HG03565 (cell line): ENCODE measurements around the gene HMGXB4.
"Not testable (repeated sequence)": the region's sequence is repeated elsewhere in the genome, so short reads cannot be mapped to it uniquely, and the experiment has no call there.

Source experiments
- ATAC-seq: cut with Tn5 transposase; IDR thresholded peaks from one replicate; pipeline ENCODE4 v1.9.1; 2021; ENCODE audit warnings: mild to moderate bottlenecking, moderate library complexity; ENCODE audit not compliant: unreplicated experiment

Gene HMGXB4, protein sequence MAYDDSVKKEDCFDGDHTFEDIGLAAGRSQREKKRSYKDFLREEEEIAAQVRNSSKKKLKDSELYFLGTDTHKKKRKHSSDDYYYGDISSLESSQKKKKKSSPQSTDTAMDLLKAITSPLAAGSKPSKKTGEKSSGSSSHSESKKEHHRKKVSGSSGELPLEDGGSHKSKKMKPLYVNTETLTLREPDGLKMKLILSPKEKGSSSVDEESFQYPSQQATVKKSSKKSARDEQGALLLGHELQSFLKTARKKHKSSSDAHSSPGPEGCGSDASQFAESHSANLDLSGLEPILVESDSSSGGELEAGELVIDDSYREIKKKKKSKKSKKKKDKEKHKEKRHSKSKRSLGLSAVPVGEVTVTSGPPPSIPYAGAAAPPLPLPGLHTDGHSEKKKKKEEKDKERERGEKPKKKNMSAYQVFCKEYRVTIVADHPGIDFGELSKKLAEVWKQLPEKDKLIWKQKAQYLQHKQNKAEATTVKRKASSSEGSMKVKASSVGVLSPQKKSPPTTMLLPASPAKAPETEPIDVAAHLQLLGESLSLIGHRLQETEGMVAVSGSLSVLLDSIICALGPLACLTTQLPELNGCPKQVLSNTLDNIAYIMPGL

DNA sequence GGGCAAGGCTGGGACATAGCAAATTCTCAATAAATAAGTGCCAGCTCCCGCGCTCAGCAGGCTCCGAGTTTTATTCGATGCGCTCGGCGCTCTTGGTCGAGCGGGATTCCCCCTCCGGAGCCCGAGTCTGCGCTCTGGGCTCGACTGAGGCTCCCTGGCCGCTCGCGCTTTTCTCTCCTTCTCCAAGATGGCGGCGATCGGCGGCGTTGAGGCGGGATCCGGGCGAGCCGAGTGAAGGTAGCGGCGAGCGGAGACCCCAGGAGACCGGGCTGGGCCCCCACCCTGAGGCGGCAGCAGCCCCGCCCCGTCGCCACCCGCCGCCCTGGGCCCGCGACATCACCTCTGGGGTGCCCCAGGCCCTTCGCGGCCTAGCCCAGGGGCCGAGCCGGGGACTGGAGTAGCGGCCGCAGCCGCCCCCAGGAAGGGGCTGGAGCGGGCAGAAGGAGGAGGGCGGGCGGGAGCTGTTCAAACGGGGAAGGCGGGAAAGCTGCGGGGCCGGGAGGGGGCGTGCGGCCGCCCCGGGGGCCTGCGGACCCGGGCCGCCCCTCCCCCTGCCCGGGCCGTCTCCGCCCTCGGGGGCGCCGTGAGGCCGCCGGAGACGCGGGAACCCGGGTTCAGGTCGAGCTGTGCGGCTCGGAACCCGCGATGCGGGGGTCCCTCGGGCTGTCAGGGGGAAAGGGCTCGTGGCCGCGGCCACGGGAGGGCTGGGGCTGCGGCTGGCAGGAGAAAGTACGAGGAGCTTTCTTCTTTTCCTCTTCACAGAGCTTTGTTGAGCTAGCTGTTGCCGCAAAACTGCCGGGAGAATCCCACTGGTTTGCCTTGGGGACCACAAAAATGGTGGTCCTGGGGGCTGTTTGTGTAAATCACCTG, at the start of gene HMGXB4:
HMGXB4 (plus strand) TSS at position 173 of the 870 bp plus-strand sequence. CDS start 4,898 bp downstream, outside the sequence.
- peak; percentile 76 for ATAC-seq

DNA sequence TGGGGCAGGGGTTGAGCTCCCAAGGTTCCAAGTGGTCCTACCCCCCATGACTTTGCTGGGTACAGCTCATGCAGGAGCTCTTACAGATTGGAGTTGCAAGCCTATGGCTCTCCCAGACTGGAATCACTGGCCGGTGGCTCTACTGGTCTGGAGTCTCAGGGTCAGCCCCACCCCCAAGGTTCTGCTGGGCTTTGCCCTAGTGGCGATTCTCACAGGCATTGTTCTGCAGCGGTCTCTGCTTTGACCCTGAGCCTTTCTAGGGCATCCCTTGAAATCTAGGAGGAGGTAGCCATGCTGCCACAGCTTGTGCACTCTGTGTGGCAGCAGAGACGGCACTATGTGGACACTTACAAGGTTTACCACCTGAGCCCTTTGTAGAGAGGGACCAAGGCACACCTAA, 49.3 kb upstream of the HMGXB4 start:
- no peak for ATAC-seq

DNA sequence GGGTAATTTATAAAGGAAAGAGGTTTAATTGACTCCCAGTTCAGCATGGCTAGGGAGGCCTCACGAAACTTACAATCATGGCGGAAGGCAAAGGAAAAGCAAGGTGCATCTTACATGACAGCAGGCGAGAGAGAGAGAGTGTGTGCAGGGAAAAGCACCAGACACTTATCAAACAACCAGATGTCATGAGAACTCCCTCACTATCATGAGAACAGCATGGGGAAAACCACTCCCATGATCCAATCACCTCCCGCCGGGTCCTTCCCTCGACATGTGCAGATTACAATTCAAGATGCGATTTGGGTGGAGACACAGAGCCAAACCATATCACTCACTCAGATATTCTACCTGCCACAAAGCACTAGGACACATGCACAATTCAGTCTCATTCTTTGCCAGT, 48.1 kb upstream of the HMGXB4 start:
- no peak for ATAC-seq

DNA sequence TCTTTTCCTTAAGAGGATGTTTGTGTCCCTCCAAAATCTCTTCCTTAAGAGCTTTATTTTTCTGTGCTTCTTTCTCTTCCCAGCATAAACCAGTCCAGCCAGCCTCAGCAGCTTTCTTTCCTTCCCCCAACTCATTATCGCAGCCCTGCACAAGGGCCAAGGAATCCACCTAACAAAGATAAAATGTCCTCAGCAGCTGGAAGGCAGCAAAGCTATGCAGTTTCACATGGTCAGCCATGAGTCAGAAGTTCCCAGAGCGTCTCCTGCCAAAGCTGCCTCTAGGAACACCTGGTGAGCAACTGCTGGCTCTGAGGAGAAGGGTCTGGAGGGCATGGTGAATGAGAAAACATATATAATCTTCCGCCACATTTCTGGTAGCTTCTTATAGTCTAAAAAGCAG, 45.3 kb upstream of the HMGXB4 start:
- ATAC-seq = no peak

DNA sequence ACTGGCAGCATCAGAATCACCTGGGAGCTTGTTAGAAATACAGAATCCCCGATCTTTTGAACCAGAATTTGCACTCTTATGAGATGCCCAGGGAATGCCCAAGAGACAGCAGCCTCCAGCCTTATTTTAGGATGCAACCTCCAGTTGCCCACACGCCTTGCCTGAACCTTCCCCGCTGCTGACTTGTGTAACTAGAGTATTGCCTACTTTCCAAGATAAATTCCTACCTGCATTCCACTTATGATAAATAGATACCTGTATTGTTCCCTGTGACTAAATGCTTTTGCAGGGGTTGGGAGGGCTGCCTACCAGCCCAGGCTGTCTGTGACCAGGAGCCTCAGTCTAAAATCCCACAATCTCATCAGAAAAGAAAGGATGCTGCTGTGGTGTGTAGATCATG, 44.3 kb upstream of the HMGXB4 start:
- ATAC-seq = no peak

DNA sequence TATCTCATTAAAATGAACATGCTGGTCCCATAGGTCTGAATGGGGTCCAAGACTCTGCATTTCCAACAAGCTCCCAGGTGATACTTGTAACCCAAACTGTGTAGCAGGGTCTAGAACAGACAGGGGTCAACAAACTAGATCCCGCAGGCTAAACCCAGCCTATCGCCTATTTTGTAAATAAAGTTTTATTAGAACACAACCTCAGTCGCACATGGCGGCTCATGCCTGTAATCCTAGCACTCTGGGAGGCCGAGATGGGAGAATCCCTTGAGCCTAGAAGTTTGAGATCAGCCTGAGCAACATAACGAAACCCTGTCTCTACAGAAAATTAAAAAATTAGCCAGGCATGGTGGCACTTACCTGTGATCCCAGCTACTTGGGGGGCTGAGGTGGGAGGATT, 42.3 kb upstream of the HMGXB4 start:
- no peak for ATAC-seq

DNA sequence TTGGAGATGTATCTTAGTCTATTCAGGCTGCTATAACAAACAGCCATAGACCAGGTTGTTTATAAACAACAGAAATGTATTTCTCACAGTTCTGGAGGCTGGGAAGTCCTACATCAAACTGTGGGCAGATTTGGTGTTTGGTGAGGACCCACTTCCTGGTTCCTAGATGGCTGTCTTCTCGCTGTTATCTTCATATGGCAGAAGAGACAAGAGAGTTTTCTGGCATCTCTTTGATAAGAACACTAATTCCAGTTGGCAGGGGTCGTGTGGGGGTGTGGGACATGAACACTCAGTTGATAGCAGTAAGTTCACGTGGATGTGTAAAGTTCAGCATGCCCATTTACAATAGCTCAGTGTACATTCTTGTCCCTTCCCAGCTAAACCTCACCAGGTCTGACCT, 41.3 kb upstream of the HMGXB4 start:
- no peak for ATAC-seq

DNA sequence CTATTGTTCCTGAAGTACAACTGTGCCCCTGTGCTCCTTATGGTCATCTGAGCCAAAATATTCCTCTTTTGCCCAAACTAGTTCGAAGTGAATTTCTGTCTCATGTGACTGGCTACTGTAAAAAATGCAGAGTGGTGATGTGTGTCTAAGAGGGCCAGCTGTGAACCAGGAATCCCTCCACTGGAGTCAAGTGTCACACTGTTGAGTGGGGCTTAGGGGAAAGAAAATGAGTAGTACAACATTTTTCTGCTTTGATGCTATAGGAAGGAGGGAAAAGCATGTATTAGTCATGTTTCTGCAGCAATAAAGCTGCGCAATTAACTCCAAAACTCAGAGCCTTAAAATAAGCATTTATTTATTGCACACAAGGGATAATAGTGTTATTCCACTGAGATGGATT, 39.8 kb upstream of the HMGXB4 start:
- ATAC-seq = no peak

DNA sequence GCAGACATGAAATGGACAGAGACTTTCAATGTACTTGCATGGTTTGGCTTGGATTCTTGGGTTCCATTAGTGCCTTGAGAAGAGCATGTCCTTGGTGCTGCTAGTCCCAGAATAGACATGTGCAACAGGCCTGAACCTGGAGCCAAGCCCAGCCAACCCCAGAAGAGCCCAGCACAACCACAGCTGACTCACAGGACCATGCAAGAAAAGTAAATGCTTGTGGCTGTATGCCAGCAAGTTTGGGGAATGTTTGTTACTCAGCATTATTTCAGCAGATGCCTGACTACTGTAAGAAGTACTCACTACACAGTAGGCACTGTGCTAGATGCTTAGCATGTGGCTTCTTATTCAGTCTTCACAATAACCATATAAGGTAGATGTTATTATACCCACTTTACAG, 39.2 kb upstream of the HMGXB4 start:
- no peak for ATAC-seq

DNA sequence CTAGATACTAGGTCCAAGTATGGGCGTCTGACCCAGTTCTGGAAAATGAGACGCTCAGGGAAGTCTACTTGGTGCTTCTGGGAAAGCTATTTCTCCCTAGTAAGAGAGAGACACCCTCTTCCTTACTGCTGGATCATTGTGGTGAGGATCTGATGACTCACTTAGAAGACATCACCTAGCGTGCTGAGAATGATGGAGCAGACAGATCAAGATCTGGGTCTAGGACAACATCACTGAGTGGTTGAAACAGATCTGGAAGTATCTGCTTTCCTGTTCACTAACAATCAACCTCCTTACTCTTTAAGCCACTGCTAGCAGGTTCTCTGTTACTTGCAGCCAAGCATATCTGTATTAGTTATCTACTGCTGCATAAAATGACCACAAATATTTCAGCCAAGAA, 38.3 kb upstream of the HMGXB4 start:
- ATAC-seq = no peak

DNA sequence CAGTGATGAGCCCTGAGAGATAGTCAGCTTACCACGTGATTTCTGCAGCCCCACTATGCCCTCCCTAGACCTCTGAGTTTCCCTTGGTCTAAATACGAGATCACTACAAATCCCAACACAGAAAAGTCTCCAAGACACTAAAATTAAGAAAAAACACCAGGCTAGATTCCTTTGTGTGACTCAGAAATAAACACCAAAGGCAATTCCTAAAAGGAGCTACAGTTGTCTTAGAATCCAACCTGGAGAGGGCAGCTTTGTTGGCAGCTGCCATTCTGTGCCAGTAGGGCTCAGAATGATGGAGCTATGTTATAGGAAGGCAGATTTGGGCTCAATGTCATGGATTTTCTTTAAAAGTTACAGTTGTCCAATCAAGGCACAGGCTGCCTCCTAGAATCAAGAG, 37.1 kb upstream of the HMGXB4 start:
- no peak for ATAC-seq

DNA sequence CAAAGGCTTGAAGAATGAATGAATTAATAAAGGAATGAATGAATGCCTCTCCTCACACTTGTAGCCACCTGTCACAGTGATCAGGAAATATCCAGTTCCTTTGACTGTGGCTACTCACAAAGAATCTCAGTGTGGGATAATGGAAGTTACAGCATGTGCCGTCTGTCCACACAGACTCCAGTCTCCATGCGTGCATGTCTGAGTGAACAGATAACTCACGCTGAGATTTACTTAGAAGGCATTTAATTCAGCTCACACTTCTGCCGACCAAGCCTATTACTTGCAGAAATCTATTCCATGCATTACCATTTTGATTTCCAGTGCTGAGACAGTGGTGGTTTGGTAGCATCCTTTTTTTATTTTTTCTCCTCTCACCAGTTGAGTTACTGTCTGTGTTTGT, 32.3 kb upstream of the HMGXB4 start:
- no peak for ATAC-seq

DNA sequence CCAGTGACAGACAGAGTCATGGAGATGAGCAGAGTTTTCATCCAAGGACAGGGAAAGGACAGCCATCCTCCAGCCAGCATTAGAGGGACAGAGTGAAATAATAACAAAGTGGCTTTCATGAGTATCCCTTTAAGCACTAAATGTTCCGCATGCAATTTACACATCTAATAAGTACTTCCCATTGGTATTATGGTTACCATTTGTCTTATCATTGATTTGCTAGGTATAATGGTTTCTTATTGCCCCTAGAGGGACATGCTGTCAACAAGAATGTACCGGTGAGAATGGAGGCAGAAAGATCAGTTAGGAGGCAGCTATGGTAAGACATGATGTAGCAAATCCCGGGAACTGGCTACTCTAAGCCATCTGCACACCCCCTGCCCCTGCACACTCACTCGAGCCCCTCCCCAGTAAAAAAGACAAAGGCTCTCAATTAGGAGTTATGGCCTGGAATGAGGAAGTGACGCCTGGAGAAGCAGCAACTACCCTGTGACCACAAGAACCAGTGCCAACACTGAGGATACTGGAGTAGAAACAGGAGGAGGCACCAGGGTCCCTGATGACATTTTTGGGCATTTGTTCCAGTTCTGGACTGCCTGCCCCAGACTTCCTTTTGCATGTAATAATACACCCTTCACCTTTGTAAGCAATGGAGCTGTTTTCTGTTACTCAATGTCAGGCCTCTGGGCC, 30.2 kb upstream of the HMGXB4 start:
- no peak for ATAC-seq

DNA sequence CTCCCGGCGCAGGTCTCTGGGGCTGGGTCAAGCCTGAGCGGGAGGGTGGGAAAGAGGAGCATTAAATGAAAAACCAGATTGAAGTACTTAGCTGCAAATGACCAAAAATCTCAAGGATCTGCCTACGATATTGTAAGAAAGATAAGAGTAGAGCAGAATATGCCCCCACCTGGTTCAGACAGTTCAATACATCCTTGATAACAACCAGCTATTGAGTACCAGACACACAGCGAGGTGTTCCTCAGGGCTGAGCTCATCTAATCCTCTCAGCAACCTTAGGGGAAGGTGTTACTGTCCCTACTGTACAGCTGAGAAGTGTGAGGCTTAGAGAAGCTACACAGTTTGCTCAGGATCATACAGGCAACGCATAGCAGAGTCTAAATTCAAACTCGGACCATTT, 27.4 kb upstream of the HMGXB4 start:
- no peak for ATAC-seq

DNA sequence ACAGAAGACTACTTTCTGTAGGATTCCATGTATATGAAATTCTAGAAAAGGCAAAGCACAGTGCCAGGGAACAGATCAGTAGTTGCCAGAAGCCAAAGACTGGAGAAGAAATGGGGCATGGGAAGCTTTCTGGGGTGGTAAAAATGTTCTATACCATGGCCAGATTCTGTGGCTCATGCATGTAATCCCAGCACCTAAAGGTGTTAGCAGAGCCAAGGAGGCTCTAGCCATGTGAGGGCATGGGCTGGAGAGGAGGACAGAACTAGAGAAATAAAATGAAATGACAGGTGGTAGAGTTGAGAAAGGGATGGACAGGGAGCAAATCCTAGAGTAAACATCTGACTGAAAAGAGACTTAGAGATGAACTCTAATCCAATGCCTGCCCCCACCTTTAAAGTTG, 26.9 kb upstream of the HMGXB4 start:
- ATAC-seq = no peak

DNA sequence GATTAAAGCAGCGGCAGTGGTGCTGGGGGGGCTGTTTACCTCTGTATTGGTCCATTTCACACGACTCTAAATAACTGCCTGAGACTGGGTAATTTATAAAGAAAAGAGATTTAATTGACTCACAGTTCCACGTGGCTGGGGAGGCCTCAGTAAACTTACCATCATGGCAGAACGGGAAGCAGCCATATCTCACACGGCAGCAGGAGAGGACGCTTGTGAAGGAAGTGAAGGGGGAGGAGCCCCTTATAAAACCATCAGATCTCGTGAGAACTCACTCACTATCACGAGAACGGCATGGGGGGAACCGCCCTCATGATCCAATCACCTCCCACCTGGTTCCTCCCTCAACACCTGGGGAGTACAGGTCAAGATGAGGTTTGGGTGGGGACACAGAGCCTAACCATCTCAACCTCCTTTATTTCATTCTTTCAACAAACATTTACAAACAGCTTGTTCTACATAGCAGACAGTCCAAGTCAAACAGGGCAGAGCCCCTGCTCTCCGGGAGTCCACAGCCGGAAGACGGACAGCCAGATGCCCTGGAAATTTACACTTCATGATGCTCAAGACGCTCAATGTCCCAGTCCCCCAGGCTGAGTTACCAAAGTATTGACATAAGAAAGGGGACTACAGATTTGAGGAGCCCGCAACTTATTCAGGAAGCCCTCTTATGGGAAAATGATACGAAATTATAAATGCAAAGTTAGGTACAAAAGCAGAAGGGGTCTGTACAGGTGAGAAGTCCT, 26.3 kb upstream of the HMGXB4 start:
- no peak for ATAC-seq

DNA sequence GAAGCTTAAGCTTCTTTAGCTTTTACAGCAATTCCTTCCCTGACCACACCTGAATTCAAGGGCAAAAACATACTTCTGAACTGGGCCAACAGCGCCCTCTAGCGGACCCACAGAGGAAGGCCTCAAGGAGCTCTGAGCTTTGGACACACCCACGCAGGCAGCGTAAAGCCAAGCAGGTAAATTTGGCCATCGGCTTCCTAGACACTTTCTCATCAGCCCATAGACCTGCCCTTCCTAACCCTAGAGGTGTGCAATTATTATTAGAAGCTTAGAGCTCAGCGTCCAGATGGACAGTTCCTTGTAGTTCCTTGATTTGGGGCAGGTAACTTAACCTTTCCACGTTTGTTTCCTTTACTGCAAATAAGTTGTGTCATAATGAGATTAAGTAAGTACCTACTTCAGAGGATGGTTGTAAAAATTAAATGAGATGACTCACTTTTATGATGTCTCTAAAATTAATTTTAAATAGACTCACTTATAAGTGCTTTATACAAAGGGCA, 25.7 kb upstream of the HMGXB4 start:
- ATAC-seq = no peak

DNA sequence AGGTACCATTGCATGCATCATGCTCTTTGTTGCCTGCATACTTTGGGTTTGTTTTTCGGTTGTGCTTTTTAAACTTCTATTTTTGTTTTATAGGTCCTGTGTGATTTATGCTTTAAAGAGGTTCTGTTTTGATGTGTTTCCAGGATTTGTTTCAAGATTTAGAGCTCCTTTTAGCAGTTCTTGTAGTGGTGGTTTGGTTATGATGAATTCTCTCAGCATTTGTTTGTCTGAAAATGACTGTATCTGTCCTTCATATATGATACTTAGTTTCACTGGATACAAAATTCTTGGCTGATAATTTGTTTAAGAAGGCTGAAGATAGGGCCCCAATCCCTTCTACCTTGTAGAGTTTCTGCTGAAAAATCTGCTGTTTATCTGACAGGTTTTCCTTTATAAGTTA, 18.5 kb upstream of the HMGXB4 start:
- not testable (repeated sequence) for ATAC-seq

DNA sequence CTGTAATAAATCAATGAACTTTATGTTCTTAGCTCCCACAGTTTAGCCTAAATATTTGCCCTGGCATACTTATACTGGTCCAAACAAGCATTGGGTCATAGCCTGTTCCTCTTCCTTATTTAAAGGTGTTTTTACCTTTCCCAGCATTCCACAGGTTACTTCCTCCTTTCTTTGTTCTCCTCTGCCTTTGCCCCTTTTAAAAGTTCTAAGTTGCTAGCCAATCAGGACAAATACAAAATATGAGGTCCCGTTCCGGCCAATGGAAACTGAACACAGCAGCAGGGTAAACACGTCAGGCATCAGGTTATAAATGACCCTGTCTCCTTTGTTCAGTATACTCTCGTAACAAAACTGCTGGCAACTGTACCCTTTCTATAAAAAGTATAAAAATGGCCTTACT, 12.8 kb upstream of the HMGXB4 start:
- not testable (repeated sequence) for ATAC-seq

DNA sequence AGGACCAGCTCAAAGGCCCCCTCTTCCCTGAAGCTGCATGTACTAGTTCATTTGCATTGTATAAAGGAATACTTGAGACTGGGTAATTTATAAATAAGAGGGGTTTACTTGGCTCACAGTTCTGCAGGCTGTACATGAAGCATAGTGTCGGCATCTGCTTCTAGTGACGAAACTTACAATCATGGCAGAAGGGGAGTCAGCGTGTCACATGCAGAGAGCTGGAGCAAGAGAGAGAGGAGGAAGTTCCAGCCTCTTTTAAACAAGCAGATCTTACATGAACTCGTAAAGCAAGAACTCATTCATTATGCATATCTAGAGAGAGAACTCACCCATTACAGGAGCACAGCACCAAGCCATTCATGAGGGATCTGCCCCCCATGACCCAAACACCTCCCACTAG, 7.1 kb upstream of the HMGXB4 start:
- ATAC-seq = no peak
